ENCODE results near the gene KIF6. TPM values are rescaled to one million over a fixed set of nuclear protein-coding genes. Genes with fewer than 3 reads are reported as not detected.

Gene KIF6
- total and polyA plus RNA-seq, 2 of the 8 experiments (the other 6 are each of a cell fraction or from before 2014, with no cell fraction given): 0.53 to 0.65 TPM

DNA sequence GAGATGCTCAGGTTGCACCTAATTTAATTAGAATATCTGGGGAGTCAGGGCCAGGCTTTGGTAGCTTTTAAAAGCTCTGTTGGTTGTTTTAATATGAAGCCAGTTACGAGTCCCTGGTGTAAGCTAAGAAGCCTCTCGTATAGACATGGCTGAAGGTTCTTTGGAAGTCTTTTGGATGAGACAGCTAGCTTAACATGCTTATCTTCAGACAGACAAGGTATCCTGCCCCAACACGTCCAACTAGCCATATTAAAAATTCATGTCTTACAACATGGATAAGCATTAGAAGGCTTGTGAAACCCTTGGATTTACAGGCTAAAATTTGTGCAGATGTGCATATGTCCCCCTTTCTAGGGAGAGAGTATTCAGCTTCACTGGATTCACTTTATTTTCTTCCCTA lies 297.1 kb downstream of the KIF6 start:
- no peak overlapping the region for H3K18ac ChIP-seq (ENCODE audit: extremely low read depth, low read length)
- H3K27me3 ChIP-seq (replicated peaks in 1 of 4; ENCODE audit: control insufficient read depth in 3 of 4, extremely low read depth in 1 of 4, insufficient read depth in 3 of 4, low read length in 3 of 4): no peaks in the 10 kb centered on the region; a peak in 1 of 7 replicates
- peaks cover 0 to 3% (median 1%) of the 10 kb centered on the region in 4 experiments; a peak in 2 of 7 replicates for H3K4me1 ChIP-seq (replicated peaks in 1 of 4; ENCODE audit: control insufficient read depth in 3 of 4, insufficient read depth in 4 of 4, low read length in 3 of 4)
- H2BK120ac ChIP-seq (replicated peaks; ENCODE audit: low read depth, low read length): no peak overlapping the region
- H2BK12ac ChIP-seq (ENCODE audit: low read depth, low read length): no peak overlapping the region
- no peak overlapping the region for H3K14ac ChIP-seq (ENCODE audit: insufficient read length)
- H3K4me2 ChIP-seq (ENCODE audit: insufficient read depth in 1 of 2, low read depth in 2 of 2, low read length in 2 of 2): no peak overlapping the region
- H3K36me3 ChIP-seq (ENCODE audit: control insufficient read depth in 2 of 4, insufficient read depth in 4 of 4, low read length in 3 of 4): no peaks in the 10 kb centered on the region
- 96% methylated on average over 3 of the region's 3 CpGs; no CpG with 5 or more reads in 1 of the 2 experiments for WGBS, 2 experiments (ENCODE audit: extremely low coverage in 1 of 2, insufficient coverage in 1 of 2, insufficient read length in 1 of 2, insufficient replicate concordance in 2 of 2, low coverage in 1 of 2, low lambda C conversion rate in 2 of 2, missing lambda C conversion rate in 1 of 2)
- H3K4ac ChIP-seq (replicated peaks; ENCODE audit: insufficient read length, low read depth, low read length): no peak overlapping the region
- no peak overlapping the region for H4K5ac ChIP-seq (ENCODE audit: insufficient read length, low read depth, low read length)
- H2BK15ac ChIP-seq (ENCODE audit: low read length): no peak overlapping the region
- no peak overlapping the region for H4K8ac ChIP-seq (ENCODE audit: extremely low read depth, insufficient read depth, low read length)
- ChIA-PET CTCF (ENCODE audit: partially characterized antibody) (interaction anchor here (0.6 to 1.4 kb wide), 3 partner anchors 31 to 442 kb away, joined by 3 to 4 read pairs (median 3); no protein-coding TSS in a partner anchor), POLR2A (ENCODE audit: partially characterized antibody) (no interaction called here)
- no peak overlapping the region for H4K91ac ChIP-seq (replicated peaks; ENCODE audit: insufficient read length, low read length)
- no peak for DNase-seq (ENCODE audit: low read depth in 1 of 2, low spot score in 2 of 2)
- H2BK20ac ChIP-seq (ENCODE audit: low read length): no peak overlapping the region
- H3K79me1 ChIP-seq (ENCODE audit: low read depth, low read length): no peaks in the 10 kb centered on the region
- H3K23me2 ChIP-seq (ENCODE audit: low read depth, low read length): no peaks in the 10 kb centered on the region
- no peak overlapping the region for H2AFZ ChIP-seq (ENCODE audit: low read length)
- FAIRE-seq: no peak
- no peaks in the 10 kb centered on the region for H4K20me1 ChIP-seq (replicated peaks in 1 of 2; ENCODE audit: control insufficient read depth in 1 of 2, insufficient read depth in 2 of 2, low read length in 2 of 2)
- no peak overlapping the region for H2BK5ac ChIP-seq (ENCODE audit: low read depth, low read length)
- TF ChIP-seq SP1 (IDR thresholded peaks at IDR 0.05; ENCODE audit: low read depth, low read length) (no peak), CHD1 (IDR thresholded peaks at IDR 0.05; ENCODE audit: low read depth, low read length) (no peak), EZH2 (IDR thresholded peaks at IDR 0.05; ENCODE audit: low read depth, low read length, severe bottlenecking) (no peak), GABPA (IDR thresholded peaks at IDR 0.05; ENCODE audit: borderline replicate concordance, insufficient read depth, low read length) (no peak)
- TF ChIP-seq, protein P1, sequence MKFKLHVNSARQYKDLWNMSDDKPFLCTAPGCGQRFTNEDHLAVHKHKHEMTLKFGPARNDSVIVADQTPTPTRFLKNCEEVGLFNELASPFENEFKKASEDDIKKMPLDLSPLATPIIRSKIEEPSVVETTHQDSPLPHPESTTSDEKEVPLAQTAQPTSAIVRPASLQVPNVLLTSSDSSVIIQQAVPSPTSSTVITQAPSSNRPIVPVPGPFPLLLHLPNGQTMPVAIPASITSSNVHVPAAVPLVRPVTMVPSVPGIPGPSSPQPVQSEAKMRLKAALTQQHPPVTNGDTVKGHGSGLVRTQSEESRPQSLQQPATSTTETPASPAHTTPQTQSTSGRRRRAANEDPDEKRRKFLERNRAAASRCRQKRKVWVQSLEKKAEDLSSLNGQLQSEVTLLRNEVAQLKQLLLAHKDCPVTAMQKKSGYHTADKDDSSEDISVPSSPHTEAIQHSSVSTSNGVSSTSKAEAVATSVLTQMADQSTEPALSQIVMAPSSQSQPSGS (IDR thresholded peaks at IDR 0.05; ENCODE audit: low read length): no peak
- TF ChIP-seq, protein P2, sequence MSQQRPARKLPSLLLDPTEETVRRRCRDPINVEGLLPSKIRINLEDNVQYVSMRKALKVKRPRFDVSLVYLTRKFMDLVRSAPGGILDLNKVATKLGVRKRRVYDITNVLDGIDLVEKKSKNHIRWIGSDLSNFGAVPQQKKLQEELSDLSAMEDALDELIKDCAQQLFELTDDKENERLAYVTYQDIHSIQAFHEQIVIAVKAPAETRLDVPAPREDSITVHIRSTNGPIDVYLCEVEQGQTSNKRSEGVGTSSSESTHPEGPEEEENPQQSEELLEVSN (IDR thresholded peaks at IDR 0.05): no peak
- no peak overlapping the region for H3K56ac ChIP-seq (replicated peaks; ENCODE audit: insufficient read length, low read depth, low read length)
- H3K4me3 ChIP-seq (ENCODE audit: extremely low read depth in 1 of 4, insufficient read depth in 2 of 4, low read depth in 3 of 4, low read length in 4 of 4): no peak overlapping the region
- H2AK5ac ChIP-seq (ENCODE audit: low read depth, low read length): no peak overlapping the region
- H3K79me2 ChIP-seq (ENCODE audit: control insufficient read depth in 1 of 2, insufficient read depth in 2 of 2, low read length in 2 of 2): no peaks in the 10 kb centered on the region
- no peak overlapping the region for H3K27ac ChIP-seq (ENCODE audit: low read depth, low read length)
- no peak overlapping the region for H3K23ac ChIP-seq (ENCODE audit: insufficient read length)
- no peaks in the 10 kb centered on the region for H3K9me3 ChIP-seq (ENCODE audit: insufficient read depth in 2 of 2, low read depth in 1 of 2, low read length in 1 of 2)
- H3K9ac ChIP-seq (replicated peaks in 1 of 4; ENCODE audit: extremely low read depth in 1 of 4, low read depth in 3 of 4, low read length in 3 of 4): no peak overlapping the region

Measured in H1 (cell line).